Fibroblast of peridontal ligament (primary cell): ENCODE measurements around the gene ENOX1.

Experiments
- DNase-seq: peaks from one replicate; pipeline ENCODE4 v3.0.0-alpha.2; 2010; ENCODE audit errors: extremely low read depth

Gene ENOX1

GRCh38 chr13:43546251-43546650 lies 240.5 kb downstream of the ENOX1 start:
- peak; percentile 23 for DNase-seq

DNA sequence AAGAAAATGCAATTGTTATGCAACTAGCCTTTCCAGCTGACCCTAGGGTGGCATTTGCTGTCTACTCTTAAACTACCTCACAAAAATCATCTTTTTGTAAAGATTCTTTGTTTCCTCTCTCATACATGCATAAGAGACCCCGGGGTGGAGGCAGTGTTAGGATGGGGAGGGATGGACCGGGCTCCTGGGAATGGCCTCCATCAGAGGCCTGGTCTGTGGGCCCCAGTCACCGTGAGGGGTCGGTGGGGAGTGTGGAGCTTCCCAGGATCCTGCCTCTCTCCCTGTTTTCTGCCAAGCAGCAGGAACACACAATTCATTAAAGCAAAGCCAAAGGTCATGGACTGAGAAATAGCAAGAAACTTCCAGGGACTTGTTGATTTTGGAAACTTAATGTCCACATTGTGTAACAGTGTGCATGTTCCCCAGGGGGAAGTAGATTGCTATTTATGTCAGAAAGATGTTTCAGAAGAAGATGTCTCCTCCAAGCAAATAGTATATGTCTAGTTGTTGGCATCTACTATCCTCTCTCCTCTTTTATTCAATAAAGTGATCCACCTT lies 241.4 kb downstream of the ENOX1 start:
- peak; percentile 71 for DNase-seq

GRCh38 chr13:43544631-43545030 lies 242.1 kb downstream of the ENOX1 start:
- no peak for DNase-seq

DNA sequence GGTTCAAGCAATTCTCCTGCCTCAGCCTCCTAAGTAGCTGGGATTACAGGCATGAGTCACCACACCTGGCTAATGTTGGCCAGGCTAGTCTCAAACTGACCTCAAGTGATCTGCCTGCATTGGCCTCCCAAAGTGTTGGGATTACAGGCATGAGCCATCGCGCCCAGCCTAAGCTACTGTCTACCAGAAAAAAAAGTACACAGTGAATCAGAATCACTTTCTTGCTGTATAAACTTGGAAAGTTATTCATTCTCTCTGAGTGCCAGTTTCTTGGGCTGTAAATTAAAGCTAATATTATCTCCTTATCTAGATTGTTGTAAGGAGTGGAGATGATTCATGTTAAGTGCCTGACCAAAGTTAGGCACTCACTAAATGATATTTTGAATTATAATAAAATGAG lies 242.8 kb downstream of the ENOX1 start:
- DNase-seq, result no peak

GRCh38 chr13:43543331-43543730 lies 243.4 kb downstream of the ENOX1 start:
- no peak for DNase-seq

DNA sequence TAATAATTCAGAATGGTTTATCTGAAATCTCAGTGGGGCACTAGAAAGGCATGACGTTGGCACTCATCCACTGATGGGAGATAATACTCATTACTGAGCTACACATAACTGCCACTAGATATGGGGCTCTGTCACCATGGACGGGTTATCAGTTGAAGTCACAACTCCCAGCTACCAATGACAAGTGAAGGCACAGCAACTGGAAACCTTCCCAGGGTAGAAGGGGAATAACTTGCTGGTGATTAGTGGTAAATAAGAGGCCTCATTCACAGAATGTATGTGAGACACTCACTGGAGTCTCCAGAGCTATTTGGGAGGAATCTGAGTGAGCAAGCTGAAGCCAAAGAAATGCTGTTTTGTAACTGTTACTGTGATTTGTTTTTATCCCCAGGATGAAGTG lies 249.6 kb downstream of the ENOX1 start:
- peak; percentile 42 for DNase-seq

DNA sequence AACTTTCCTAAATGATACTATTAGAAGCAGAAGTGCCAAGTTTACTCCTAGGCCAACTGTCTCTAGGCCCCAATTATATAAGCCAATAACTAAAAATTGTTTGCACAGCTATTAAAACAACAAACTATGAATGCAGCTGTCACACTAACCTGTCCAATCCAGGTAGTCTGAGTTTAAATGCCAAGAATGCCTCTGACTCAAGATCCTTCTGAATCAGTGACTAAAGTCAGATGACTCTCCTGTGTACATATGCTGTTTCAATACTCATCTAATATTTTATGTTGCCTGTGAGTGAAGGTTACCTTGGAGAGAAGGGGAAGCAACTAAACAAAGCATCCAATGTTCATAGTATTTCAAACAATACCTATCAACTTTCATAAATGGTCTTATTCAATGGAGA lies 257.0 kb downstream of the ENOX1 start:
- no peak for DNase-seq

DNA sequence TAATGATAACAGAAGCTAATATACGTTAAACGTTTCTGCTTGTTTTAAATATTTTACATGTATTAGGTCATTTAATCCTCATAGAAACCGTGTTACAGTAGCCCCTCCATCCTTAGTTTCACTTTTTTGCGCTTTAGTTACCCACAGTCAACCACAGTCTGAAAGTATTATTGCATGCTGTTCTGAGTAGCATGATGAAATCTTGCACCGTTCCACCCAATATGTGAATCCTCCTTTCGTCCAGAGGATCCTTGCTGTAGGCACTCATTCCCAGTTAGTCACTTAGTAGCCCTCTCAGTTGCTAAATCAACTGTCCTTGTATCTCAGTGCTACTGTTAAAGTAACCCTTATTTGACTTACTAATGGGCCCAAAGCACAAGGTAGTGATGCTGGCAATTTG lies 257.8 kb downstream of the ENOX1 start:
- DNase-seq, result peak; percentile 33

GRCh38 chr13:43522788-43523187 lies 264.0 kb downstream of the ENOX1 start:
- peak; percentile 93 for DNase-seq

- peak; percentile 42 for DNase-seq
Measured at GRCh38 chr13:43520351-43520750, 266.4 kb downstream of the ENOX1 start.

DNA sequence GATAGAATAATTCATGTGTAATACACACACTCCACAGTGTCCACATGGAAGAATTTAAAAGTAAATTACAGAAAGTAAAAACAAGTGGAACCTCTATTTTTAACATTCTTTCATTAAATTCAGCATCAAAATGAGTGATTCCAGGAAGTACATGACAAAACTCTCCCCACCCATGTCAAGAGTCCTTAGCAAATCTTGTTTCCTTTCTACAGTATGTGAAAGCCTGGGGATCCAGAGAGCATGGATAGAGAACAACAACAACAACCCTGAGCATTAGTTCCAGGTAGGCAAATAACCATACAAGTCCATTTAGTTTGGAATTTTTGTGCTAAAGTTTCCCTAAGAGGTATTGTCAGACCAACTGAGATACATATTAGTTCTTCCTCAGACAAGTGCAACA lies 267.9 kb downstream of the ENOX1 start:
- DNase-seq, result no peak

GRCh38 chr13:43516401-43516833 lies 270.4 kb downstream of the ENOX1 start:
- DNase-seq, result peak; percentile 89

DNA sequence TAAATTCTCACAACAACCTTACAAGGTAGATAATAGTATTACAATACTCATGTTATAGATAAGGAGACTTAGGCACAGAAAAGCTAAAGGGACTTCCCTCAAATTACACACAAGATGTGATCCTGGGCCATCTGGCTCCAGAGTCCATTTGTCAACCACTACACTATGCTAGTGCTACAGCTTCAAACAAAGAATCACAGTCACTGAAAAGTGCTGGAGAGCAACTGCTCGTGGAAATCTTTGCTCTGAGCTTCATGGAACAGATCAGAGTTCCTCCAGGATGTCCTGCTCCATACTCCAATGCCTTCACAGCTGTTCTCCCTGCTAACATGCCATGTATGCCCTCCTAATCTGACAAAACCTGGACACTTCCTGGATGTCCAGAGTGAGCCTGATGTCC lies 271.2 kb downstream of the ENOX1 start:
- DNase-seq, result no peak

DNA sequence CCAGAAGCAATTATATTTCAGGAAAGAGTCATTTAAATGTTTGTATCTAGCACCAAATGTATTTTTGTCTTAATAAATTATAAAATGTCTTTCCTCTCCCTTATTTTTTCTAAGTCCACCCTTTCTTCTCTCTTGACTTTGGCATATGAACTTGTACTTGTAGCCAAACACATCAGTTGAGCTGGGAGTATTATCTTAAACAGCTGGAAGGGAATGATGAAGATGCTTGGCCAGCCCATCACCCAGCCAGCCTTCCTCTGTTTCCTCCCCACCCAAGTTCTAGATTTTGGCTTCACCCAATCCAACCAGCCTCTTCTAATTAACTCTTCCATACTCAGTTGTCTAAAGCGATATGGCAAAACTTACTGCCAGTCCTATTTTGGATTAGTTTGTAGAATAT lies 272.5 kb downstream of the ENOX1 start:
- no peak for DNase-seq

- DNase-seq, result no peak
Measured at GRCh38 chr13:43512221-43512620, 274.6 kb downstream of the ENOX1 start.

GRCh38 chr13:43510956-43511901 lies 275.5 kb downstream of the ENOX1 start:
- DNase-seq, result peak; percentile 15

- no peak for DNase-seq
Measured at GRCh38 chr13:43495732-43496131, 291.0 kb downstream of the ENOX1 start.

GRCh38 chr13:43494206-43494605 lies 292.6 kb downstream of the ENOX1 start:
- DNase-seq, result no peak

GRCh38 chr13:43493496-43494000 lies 293.2 kb downstream of the ENOX1 start:
- no peak for DNase-seq

- no peak for DNase-seq
Measured at GRCh38 chr13:43492745-43493144, 294.0 kb downstream of the ENOX1 start.

DNA sequence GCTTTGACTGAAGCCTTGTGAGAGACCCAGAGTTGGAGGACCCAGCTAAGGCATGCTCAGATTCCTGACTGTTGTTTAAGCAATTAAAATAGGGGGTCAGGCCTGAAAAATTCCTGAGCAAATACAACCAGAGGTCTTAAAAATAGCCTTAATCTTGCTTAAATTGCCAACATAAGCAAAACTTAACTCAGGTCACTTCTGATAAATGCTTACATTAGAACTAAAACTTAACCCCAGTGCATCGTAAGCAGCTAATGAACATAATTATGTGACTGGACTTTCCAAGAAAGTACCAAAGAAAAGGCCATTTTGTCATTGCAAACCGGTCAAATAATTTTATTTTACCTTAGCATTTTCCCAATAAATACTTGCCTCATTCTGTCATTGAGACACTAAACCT lies 294.5 kb downstream of the ENOX1 start:
- DNase-seq, result no peak

GRCh38 chr13:43489233-43489632 lies 297.5 kb downstream of the ENOX1 start:
- no peak for DNase-seq

- no peak for DNase-seq
Measured at GRCh38 chr13:43487885-43488284, 298.9 kb downstream of the ENOX1 start.
